IMR-90 (cell line): ENCODE data around the gene MYL4. TPM values are rescaled to one million over a fixed set of nuclear protein-coding genes. Genes with fewer than 3 reads are reported as not detected.

Experiments
- ATAC-seq: fragments of 200-7000 bp; cut with Tn5 transposase; 2 replicates; pipeline ENCODE4 v1.9.1; 2020; ENCODE audit warnings: low read depth, mild to moderate bottlenecking, moderate library complexity
- BruUV-seq: library from RNA; stranded (reverse); fragments of 400-500 nt; replicated peaks from 2 replicates; lab custom pipeline; 2021; lab: Mats Ljungman, UMichigan
- CTCF ChIA-PET: fragments of 300-600 bp; formaldehyde crosslinking; extraction: SDS; loops from one replicate; lab custom pipeline; 2021; ENCODE audit warnings: antibody characterized with exemption; lab: Yijun Ruan, JAX
- POLR2A ChIA-PET: fragments of 300-600 bp; sonication (Branson Sonifier 250); formaldehyde crosslinking; loops from one replicate; lab custom pipeline; 2022; ENCODE audit warnings: antibody characterized with exemption; ENCODE audit not compliant: unreplicated experiment; lab: Charles Lee
- DNase-seq: peaks from one replicate; pipeline ENCODE4 v3.0.0; 2013
- H2AFZ ChIP-seq: replicated peaks from 2 replicates; pipeline ENCODE3; 2013; ENCODE audit warnings: low read length, mild to moderate bottlenecking; ENCODE audit not compliant: poor library complexity
- H2AK5ac ChIP-seq: 2 replicates; pipeline ENCODE4 v1.6.1; 2013; ENCODE audit warnings: low read depth, low read length, inconsistent platforms
- H2AK9ac ChIP-seq: replicated peaks from 2 replicates; pipeline ENCODE3; 2013; ENCODE audit warnings: mild to moderate bottlenecking, low read depth, low read length, moderate library complexity; ENCODE audit not compliant: poor library complexity
- H2BK120ac ChIP-seq: 2 replicates; pipeline ENCODE4 v1.6.1; 2013; ENCODE audit warnings: low read depth, low read length, inconsistent platforms
- H2BK15ac ChIP-seq: 3 replicates; pipeline ENCODE4 v1.6.1; 2013; ENCODE audit warnings: low read depth, low read length, inconsistent platforms
- H2BK20ac ChIP-seq: 2 replicates; pipeline ENCODE4 v1.6.1; 2013; ENCODE audit warnings: low read depth, mild to moderate bottlenecking, inconsistent platforms, low read length, moderate library complexity
- H2BK5ac ChIP-seq: 2 replicates; pipeline ENCODE4 v1.6.1; 2013; ENCODE audit warnings: mild to moderate bottlenecking, low read depth, low read length, inconsistent platforms; ENCODE audit not compliant: poor library complexity, severe bottlenecking
- H3K14ac ChIP-seq: replicated peaks from 2 replicates; pipeline ENCODE4 v1.6.1; 2013; ENCODE audit warnings: low read depth, low read length, inconsistent platforms
- H3K18ac ChIP-seq: 2 replicates; pipeline ENCODE4 v1.6.1; 2013; ENCODE audit warnings: low read depth, low read length, control low read depth
- H3K23ac ChIP-seq: 2 replicates; pipeline ENCODE4 v1.6.1; 2013; ENCODE audit warnings: low read depth, low read length, inconsistent platforms
- H3K27ac ChIP-seq: 2 replicates; pipeline ENCODE4 v1.5.1; 2013; ENCODE audit warnings: mild to moderate bottlenecking, control low read depth, low read length; ENCODE audit not compliant: insufficient read depth
- H3K27me3 ChIP-seq: 2 replicates; pipeline ENCODE4 v1.6.1; 2013; ENCODE audit warnings: low read length; ENCODE audit not compliant: control insufficient read depth, insufficient read depth
- H3K36me3 ChIP-seq: 2 replicates; pipeline ENCODE4 v1.6.1; 2013; ENCODE audit warnings: low read length, mixed read lengths; ENCODE audit not compliant: control insufficient read depth, insufficient read depth
- H3K4ac ChIP-seq: 2 replicates; pipeline ENCODE4 v1.6.1; 2013; ENCODE audit warnings: low read depth, low read length, inconsistent platforms
- H3K4me1 ChIP-seq: 2 replicates; pipeline ENCODE4 v1.6.1; 2013; ENCODE audit warnings: low read length, mixed read lengths; ENCODE audit not compliant: control insufficient read depth, insufficient read depth
- H3K4me2 ChIP-seq: 2 replicates; pipeline ENCODE4 v1.6.1; 2013; ENCODE audit warnings: low read depth, mild to moderate bottlenecking, control low read depth, low read length, moderate library complexity
- H3K4me3 ChIP-seq: 2 replicates; pipeline ENCODE4 v1.5.1; 2013; ENCODE audit warnings: low read depth, mild to moderate bottlenecking, control low read depth, low read length, moderate library complexity; ENCODE audit not compliant: insufficient read depth
- H3K56ac ChIP-seq: 2 replicates; pipeline ENCODE4 v1.6.1; 2013; ENCODE audit warnings: low read length, inconsistent platforms; ENCODE audit not compliant: insufficient read depth; ENCODE audit errors: extremely low read depth
- H3K79me1 ChIP-seq, 2 experiments: 2 replicates each; pipeline ENCODE4 v1.6.1; 2013; ENCODE audit warnings: low read length in 2 of 2, inconsistent platforms in 1 of 2, low read depth in 1 of 2
- H3K9ac ChIP-seq: 2 replicates; pipeline ENCODE4 v1.6.1; 2013; ENCODE audit warnings: low read depth, low read length, control low read depth
- H3K9me1 ChIP-seq: 2 replicates; pipeline ENCODE4 v1.6.1; 2013; ENCODE audit warnings: low read length, inconsistent platforms; ENCODE audit not compliant: insufficient read depth
- H3K9me3 ChIP-seq: 2 replicates; pipeline ENCODE4 v1.6.1; 2013; ENCODE audit warnings: low read length; ENCODE audit not compliant: control insufficient read depth, insufficient read depth
- H4K20me1 ChIP-seq: 2 replicates; pipeline ENCODE4 v1.6.1; 2013; ENCODE audit warnings: low read length, inconsistent platforms; ENCODE audit not compliant: insufficient read depth
- H4K5ac ChIP-seq: 2 replicates; pipeline ENCODE4 v1.6.1; 2013; ENCODE audit warnings: mild to moderate bottlenecking, low read depth, low read length, control low read depth
- H4K8ac ChIP-seq, 2 experiments: 2 replicates each; pipeline ENCODE4 v1.6.1; 2013; ENCODE audit warnings: low read depth in 2 of 2, low read length in 2 of 2, control low read depth in 1 of 2, inconsistent platforms in 1 of 2
- H4K91ac ChIP-seq: 2 replicates; pipeline ENCODE4 v1.6.1; 2013; ENCODE audit warnings: low read depth, low read length, inconsistent platforms; ENCODE audit not compliant: insufficient read depth
- BHLHE40 ChIP-seq: fragments of 150-350 bp; IDR thresholded peaks from 2 replicates; pipeline ENCODE4 v1.6.1; 2016; ENCODE audit warnings: mild to moderate bottlenecking, low read depth, low read length
- CEBPB ChIP-seq: IDR thresholded peaks from 2 replicates; pipeline ENCODE4 v1.6.1; 2012; ENCODE audit warnings: low read depth, low read length, improper control_type of control experiment
- CHD1 ChIP-seq: IDR thresholded peaks from 2 replicates; pipeline ENCODE4 v1.6.1; 2012; ENCODE audit warnings: low read depth, low read length, improper control_type of control experiment
- CTCF ChIP-seq: conservative IDR thresholded peaks from 2 replicates; pipeline ENCODE4 v1.5.1; 2012; ENCODE audit warnings: mild to moderate bottlenecking, low read depth, low read length, improper control_type of control experiment
- ELK1 ChIP-seq: fragments of 150-350 bp; IDR thresholded peaks from 2 replicates; pipeline ENCODE4 v1.6.1; 2016; ENCODE audit warnings: low read depth, mild to moderate bottlenecking, low read length, moderate library complexity, borderline replicate concordance
- FOS ChIP-seq: fragments of 150-350 bp; IDR thresholded peaks from 2 replicates; pipeline ENCODE4 v1.6.1; 2016; ENCODE audit warnings: low read depth, low read length
- MAFK ChIP-seq: IDR thresholded peaks from 2 replicates; pipeline ENCODE4 v1.6.1; 2012; ENCODE audit warnings: low read depth, low read length, improper control_type of control experiment
- MAZ ChIP-seq: IDR thresholded peaks from 2 replicates; pipeline ENCODE4 v1.6.1; 2012; ENCODE audit warnings: low read depth, mild to moderate bottlenecking, low read length, improper control_type of control experiment, moderate library complexity, borderline replicate concordance
- MXI1 ChIP-seq: IDR thresholded peaks from 2 replicates; pipeline ENCODE4 v1.6.1; 2012; ENCODE audit warnings: low read depth, mild to moderate bottlenecking, low read length, moderate library complexity, borderline replicate concordance
- NFE2L2 ChIP-seq: fragments of 150-350 bp; IDR thresholded peaks from 2 replicates; pipeline ENCODE4 v1.6.1; 2016; ENCODE audit warnings: low read depth, mild to moderate bottlenecking, low read length
- POLR2A ChIP-seq: IDR thresholded peaks from 2 replicates; pipeline ENCODE4 v1.6.1; 2012; ENCODE audit warnings: mild to moderate bottlenecking, low read depth, low read length
- RAD21 ChIP-seq: IDR thresholded peaks from 2 replicates; pipeline ENCODE4 v1.6.1; 2012; ENCODE audit warnings: low read length, improper control_type of control experiment
- RCOR1 ChIP-seq: IDR thresholded peaks from 2 replicates; pipeline ENCODE4 v1.6.1; 2012; ENCODE audit warnings: mild to moderate bottlenecking, low read length, improper control_type of control experiment; ENCODE audit not compliant: insufficient replicate concordance
- RFX5 ChIP-seq: IDR thresholded peaks from 2 replicates; pipeline ENCODE4 v1.8.0; 2012; ENCODE audit warnings: low read depth, mild to moderate bottlenecking, low read length, moderate library complexity
- SMC3 ChIP-seq: fragments of 150-350 bp; IDR thresholded peaks from 2 replicates; pipeline ENCODE4 v1.6.1; 2016; ENCODE audit warnings: low read depth, mild to moderate bottlenecking, antibody characterized with exemption, low read length, moderate library complexity
- USF2 ChIP-seq: fragments of 150-350 bp; IDR thresholded peaks from 2 replicates; pipeline ENCODE4 v1.6.1; 2017; ENCODE audit warnings: mild to moderate bottlenecking, antibody characterized with exemption, low read length, low read depth
- WGBS, 2 experiments: methylation state at CpG; one replicate each; pipeline versions ENCODE4 v1.1.5 to v1.1.7; 2013; ENCODE audit warnings: missing lambda C conversion rate in 2 of 2; ENCODE audit not compliant: insufficient read length in 1 of 2; ENCODE audit errors: extremely low coverage in 2 of 2; 5-methylcytosine and 5-hydroxymethylcytosine counted together
- dilution Hi-C: fragments of 300-500 bp; cut with HindIII; formaldehyde crosslinking; loops from one replicate; pipeline ENCODE4 v1.14.3; 2018; ENCODE audit warnings: low sequenced_read_pairs; ENCODE audit not compliant: unreplicated experiment
- in situ Hi-C: fragments of 300-500 bp; cut with MboI; formaldehyde crosslinking; loops from 3 replicates; pipeline ENCODE4 v1.14.3; 2019; ENCODE audit warnings: low sequenced_read_pairs, inconsistent platforms, mixed read lengths
- intact Hi-C: fragments of 100-400 bp; cut with micrococcal nuclease; formaldehyde crosslinking; loops from 2 replicates; pipeline ENCODE4 v1.10.0; 2022
- polyA plus RNA-seq, 3 experiments: library from polyadenylated mRNA; depleted of rRNA; stranded (reverse); fragments of >200 nt; gene quantifications; 2 replicates each; pipeline ENCODE4 v1.2.3, GENCODE V29; 2012; ENCODE audit warnings: low replicate concordance in 1 of 3
- total RNA-seq: library from RNA; depleted of rRNA; stranded (reverse); fragments of >200 nt; gene quantifications from 2 replicates; pipeline ENCODE4 v1.2.3, GENCODE V29; 2012

MYL4 gene
- total and polyA plus RNA-seq, 2 of the 4 experiments (the other 2 are of a cell fraction): not detected

GRCh38 chr17:47272491-47272890 is 63.3 kb downstream of the MYL4 start:
- Histone ChIP-seq H3K18ac (no peak overlapping the region), H2BK120ac (no peak overlapping the region), H4K5ac (no peak overlapping the region), H3K23ac (no peak overlapping the region), H3K27me3 (no peaks in the 10 kb centered on the region), H3K27ac (no peak overlapping the region), H4K91ac (no peak overlapping the region), H3K36me3 (no peaks in the 10 kb centered on the region), H4K8ac (no peak overlapping the region), H3K9me1 (peaks cover 36% of the 10 kb centered on the region), H2AFZ (no peak overlapping the region), H3K4me3 (no peak overlapping the region), H3K4me2 (no peak overlapping the region), H2BK20ac (no peak overlapping the region), H3K14ac (no peak overlapping the region), H3K9me3 (no peaks in the 10 kb centered on the region), H2BK5ac (no peak overlapping the region), H3K56ac (no peak overlapping the region), H2BK15ac (no peak overlapping the region), H3K4ac (no peak overlapping the region), H2AK5ac (no peak overlapping the region), H3K79me1 (peaks cover 9 to 56% of the 10 kb centered on the region in 2 experiments), H2AK9ac (no peak overlapping the region), H3K4me1 (peaks cover 31% of the 10 kb centered on the region), H4K20me1 (no peaks in the 10 kb centered on the region), H3K9ac (no peak overlapping the region)
- ChIA-PET POLR2A (no interaction called here), CTCF (interaction anchor here (0.7 kb wide), 1 partner anchor 1533 kb away, joined by 6 read pairs; no protein-coding TSS in a partner anchor)
- no peak for TF ChIP-seq MXI1
- TF ChIP-seq SMC3: no peak
- no peak for TF ChIP-seq USF2
- no peak for TF ChIP-seq RFX5
- TF ChIP-seq NFE2L2: no peak
- TF ChIP-seq MAFK: no peak
- TF ChIP-seq CEBPB: no peak
- TF ChIP-seq MAZ: no peak
- no peak for TF ChIP-seq CTCF
- TF ChIP-seq BHLHE40: no peak
- TF ChIP-seq ELK1: no peak
- TF ChIP-seq FOS: no peak
- no peak for TF ChIP-seq RCOR1
- no peak for TF ChIP-seq POLR2A
- no peak for TF ChIP-seq RAD21
- no peak for TF ChIP-seq CHD1
- ATAC-seq (no peak), DNase-seq (no peak)
- dilution Hi-C loops: no loop called here
- WGBS, 2 experiments: no CpG with 5 or more reads among the region's 1 CpG
- in situ Hi-C loops: no loop called here
- intact Hi-C loops: no loop called here
- BruUV-seq: no TSS peak
